IgD-negative memory B cell (primary cell): Measurements from ENCODE around the gene CPNE7. TPM values are rescaled to one million over a fixed set of nuclear protein-coding genes. Genes with fewer than 3 reads are reported as not detected.

Experiments
- H3K27ac Mint-ChIP-seq, 3 donors: one replicate each; pipeline ENCODE4 v1.8.0; 2020 to 2022; ENCODE audit warnings: mild to moderate bottlenecking in 3 of 3, mixed read lengths in 3 of 3, moderate library complexity in 1 of 3
- H3K27me3 Mint-ChIP-seq: one replicate; pipeline ENCODE4 v1.8.0; 2021; ENCODE audit warnings: mixed read lengths
- H3K36me3 Mint-ChIP-seq: one replicate; pipeline ENCODE4 v1.8.0; 2020; ENCODE audit warnings: mild to moderate bottlenecking, mixed read lengths
- H3K4me1 Mint-ChIP-seq, 3 donors: one replicate each; pipeline ENCODE4 v1.8.0; 2020 to 2022; ENCODE audit warnings: mixed read lengths in 3 of 3, mild to moderate bottlenecking in 1 of 3
- H3K4me3 Mint-ChIP-seq, 4 donors: one replicate each; pipeline ENCODE4 v1.8.0; 2020 to 2022; ENCODE audit warnings: mild to moderate bottlenecking in 4 of 4, mixed read lengths in 4 of 4, moderate library complexity in 3 of 4
- H3K9me3 Mint-ChIP-seq, 3 donors: one replicate each; pipeline ENCODE4 v1.8.0; 2020 to 2021; ENCODE audit warnings: mixed read lengths in 3 of 3, mild to moderate bottlenecking in 1 of 3
- polyA plus RNA-seq: library from polyadenylated mRNA; unstranded; fragments of 300-500 nt; fragmentation: Illumina TruSeq; gene quantifications from one replicate; pipeline ENCODE4 v1.2.3, GENCODE V29; 2021

CPNE7 gene
- polyA plus RNA-seq, 1 donor from 2014 or later: not detected

DNA sequence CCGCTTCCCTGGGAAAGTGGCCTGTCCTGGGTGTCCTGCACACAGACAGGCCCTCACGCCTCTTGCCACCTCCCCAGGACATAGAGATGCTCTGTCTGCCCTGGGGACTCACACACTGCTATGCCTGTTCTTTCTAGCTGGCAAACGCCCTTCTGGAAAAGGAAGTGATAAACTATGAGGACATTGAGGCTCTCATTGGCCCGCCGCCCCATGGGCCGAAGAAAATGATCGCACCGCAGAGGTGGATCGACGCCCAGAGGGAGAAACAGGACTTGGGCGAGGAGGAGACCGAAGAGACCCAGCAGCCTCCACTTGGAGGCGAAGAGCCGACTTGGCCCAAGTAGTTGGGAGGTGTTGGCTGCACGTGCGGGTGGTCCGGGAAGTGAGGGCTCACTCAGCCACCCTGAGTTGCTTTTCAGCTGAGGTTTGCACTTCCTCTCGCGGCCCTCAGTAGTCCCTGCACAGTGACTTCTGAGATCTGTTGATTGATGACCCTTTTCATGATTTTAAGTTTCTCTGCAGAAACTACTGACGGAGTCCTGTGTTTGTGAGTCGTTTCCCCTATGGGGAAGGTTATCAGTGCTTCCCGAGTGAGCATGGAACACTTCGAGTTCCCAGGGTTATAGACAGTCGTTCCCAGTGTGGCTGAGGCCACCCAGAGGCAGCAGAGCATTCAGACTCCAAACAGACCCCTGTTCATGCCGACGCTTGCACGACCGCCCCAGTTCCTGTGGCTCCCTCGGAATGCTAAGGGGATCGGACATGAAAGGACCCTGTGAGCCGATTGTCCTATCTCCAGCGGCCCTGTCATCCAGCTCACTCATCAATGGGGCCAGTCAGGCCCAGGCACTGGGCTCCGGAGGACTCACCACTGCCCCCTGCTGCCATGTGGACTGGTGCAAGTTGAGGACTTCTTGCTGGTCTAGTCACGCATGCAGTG, 18.5 kb upstream of the CPNE7 start:
- Mint-ChIP-seq H3K27me3 (no peaks in the 10 kb centered on the region), H3K36me3 (peaks cover 7% of the 10 kb centered on the region), H3K4me1 (peaks cover 4 to 29% (median 10%) of the 10 kb centered on the region in 3 donors), H3K27ac (peak overlapping the region in 2 of 3 donors; percentile 64 to 93), H3K4me3 (peak overlapping the region in 2 of 4 donors; percentile 81 to 95), H3K9me3 (no peaks in the 10 kb centered on the region)

DNA sequence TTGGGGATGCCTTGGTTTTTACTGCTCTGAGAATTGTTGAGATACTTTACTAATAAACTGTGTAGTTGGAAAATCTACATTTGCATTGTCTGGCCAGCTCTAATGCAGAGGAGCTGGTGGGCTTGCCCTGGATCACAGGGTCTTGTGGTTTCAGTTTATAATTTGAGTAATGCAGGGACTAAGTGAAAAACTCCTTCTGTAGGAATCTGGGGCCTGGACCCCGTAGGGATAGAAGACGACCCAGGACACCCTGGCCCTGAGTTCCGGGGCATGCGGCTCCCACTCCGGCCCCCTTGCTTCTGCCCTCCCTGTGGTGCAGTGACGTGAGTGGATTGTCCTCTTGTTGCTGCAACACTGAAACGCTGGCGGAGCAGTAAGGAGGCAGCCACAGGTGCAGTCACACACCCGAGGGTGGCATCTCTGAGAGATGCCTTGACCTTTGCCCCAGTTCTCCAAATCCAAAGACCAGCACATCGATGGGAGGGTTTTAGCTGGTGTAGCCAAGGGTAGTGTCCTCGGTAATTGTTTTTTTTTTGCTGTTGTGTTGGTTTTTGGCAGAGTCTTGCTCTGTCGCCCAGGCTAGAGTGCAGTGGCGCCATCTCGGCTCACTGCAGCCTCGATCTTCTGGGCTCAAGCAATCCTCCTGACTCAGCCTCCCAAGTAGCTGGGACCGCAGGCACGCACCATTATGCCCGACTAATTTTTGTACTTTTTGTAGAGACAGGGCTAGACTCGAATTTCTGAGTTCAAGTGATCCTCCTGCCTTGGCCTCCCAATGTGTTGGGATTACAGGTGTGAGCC, 17.7 kb upstream of the CPNE7 start:
- Mint-ChIP-seq H3K4me3 (peak overlapping the region in 2 of 4 donors; percentile 81 to 95), H3K9me3 (no peaks in the 10 kb centered on the region), H3K27ac (peak overlapping the region in 2 of 3 donors; percentile 64 to 93), H3K27me3 (no peaks in the 10 kb centered on the region), H3K36me3 (peaks cover 6% of the 10 kb centered on the region), H3K4me1 (peaks cover 10 to 38% (median 16%) of the 10 kb centered on the region in 3 donors)

DNA sequence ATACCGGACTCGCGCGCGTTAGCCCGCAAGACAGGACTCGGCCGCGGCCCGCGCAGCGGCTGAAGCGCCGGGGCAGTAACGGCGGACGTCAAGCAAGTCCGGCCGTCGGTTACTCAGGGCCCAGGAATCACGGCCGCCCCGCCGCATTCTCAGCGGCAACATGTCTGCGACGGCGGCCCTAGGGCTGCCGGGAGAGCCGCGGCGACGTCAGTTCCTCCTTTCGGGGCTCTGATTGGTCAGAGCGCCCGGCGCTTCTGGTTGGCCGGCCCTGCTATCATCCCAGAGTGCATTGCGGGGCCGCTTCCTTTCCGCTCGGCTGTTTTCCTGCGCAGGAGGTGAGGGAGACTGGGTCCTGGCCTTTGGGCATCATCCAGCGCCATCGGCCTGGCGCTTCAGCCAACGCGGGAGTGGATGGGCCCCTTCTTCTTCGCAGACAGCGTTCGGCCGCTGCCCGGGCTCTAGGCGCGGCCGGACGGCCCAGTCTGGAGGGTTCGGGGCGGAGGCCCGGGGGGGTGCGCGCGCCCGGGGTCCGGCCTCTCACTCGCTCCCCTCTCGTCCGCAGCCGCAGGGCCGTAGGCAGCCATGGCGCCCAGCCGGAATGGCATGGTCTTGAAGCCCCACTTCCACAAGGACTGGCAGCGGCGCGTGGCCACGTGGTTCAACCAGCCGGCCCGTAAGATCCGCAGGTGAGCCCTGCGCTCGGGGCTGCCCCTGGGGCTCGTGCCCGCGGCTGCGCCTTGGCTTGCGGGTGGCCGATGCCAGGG, 15.0 kb upstream of the CPNE7 start, which contains the start of gene RPL13:
RPL13 (plus strand) TSS at position 305 of the 764 bp plus-strand sequence; CDS start at position 583, 278 bp downstream.
- Mint-ChIP-seq H3K27ac (peak within 1 kb of the TSS; percentile 96 to 99 (median 97)), H3K4me1 (peaks cover 28 to 53% (median 33%) of the 10 kb centered on the region in 3 donors), H3K27me3 (no peaks in the 10 kb centered on the region), H3K36me3 (peaks cover 10% of the 10 kb centered on the region), H3K4me3 (peak within 1 kb of the TSS; percentile 95 to 100 (median 97)), H3K9me3 (no peaks in the 10 kb centered on the region)

DNA sequence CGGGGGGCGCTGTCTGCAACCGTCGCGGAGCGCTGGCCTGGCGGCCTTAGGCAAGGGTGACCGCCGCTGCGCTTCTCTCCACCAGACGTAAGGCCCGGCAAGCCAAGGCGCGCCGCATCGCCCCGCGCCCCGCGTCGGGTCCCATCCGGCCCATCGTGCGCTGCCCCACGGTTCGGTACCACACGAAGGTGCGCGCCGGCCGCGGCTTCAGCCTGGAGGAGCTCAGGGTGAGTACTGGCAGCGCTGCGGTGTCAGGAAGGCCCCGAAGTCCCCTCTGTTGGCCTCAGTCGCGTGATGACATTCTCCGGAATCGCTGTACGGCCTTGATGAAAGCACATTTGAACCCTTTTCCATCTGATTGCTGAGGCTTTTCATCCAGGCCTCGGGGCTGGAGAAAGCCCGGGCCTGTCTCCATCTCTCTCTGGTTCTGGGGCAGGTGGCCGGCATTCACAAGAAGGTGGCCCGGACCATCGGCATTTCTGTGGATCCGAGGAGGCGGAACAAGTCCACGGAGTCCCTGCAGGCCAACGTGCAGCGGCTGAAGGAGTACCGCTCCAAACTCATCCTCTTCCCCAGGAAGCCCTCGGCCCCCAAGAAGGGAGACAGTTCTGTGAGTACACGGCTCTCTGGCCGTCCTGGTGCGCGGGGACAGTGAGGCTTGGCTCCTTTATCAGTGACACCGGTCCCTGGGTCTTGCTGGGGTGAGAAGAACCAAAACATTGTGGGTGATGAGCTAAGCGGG, 14.2 kb upstream of the CPNE7 start:
- peak overlapping the region; percentile 95 to 100 (median 97) for H3K4me3 Mint-ChIP-seq
- H3K27me3 Mint-ChIP-seq: no peaks in the 10 kb centered on the region
- H3K4me1 Mint-ChIP-seq: peaks cover 34 to 56% (median 38%) of the 10 kb centered on the region in 3 donors
- H3K9me3 Mint-ChIP-seq: no peaks in the 10 kb centered on the region
- H3K27ac Mint-ChIP-seq: peak overlapping the region; percentile 94 to 99 (median 97)
- peaks cover 10% of the 10 kb centered on the region for H3K36me3 Mint-ChIP-seq

DNA sequence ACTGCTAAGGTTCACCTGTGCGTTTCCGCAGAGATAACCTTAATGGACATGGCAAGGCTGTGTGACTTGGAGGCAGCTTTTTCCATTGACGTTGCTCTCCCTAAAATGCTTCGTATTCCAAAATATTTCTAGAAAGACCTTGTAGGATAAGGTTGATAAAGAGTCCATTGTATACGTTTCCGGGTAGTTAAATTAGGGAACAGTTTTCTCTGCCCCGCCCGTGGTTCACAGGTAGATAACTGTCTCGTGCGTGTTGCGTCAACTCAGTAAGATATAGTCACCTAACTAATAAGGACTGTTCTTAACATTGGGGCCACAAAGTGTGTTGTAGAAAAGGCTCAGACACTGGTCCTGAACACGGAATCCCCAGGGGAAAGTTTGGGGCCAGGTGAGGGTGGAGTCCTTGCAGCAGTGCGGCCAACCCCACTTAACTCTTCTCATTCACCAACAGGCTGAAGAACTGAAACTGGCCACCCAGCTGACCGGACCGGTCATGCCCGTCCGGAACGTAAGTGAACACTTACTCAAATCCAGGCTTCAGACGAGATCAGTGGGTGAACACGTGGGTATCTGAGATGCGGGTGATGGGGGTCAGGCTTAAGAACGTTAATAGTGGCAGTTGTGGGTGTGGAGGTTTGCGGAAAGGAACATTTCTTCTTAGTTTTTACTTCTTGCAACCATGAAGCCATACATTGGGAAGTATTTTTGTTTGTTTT, 13.5 kb upstream of the CPNE7 start:
- Mint-ChIP-seq H3K9me3 (no peaks in the 10 kb centered on the region), H3K4me3 (peak overlapping the region; percentile 95 to 100 (median 97)), H3K4me1 (peaks cover 35 to 52% (median 38%) of the 10 kb centered on the region in 3 donors), H3K27me3 (no peaks in the 10 kb centered on the region), H3K27ac (peak overlapping the region; percentile 94 to 99 (median 97)), H3K36me3 (peaks cover 10% of the 10 kb centered on the region)

DNA sequence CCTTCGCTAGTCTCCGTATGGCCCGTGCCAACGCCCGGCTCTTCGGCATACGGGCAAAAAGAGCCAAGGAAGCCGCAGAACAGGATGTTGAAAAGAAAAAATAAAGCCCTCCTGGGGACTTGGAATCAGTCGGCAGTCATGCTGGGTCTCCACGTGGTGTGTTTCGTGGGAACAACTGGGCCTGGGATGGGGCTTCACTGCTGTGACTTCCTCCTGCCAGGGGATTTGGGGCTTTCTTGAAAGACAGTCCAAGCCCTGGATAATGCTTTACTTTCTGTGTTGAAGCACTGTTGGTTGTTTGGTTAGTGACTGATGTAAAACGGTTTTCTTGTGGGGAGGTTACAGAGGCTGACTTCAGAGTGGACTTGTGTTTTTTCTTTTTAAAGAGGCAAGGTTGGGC, 12.6 kb upstream of the CPNE7 start:
- Mint-ChIP-seq H3K9me3 (no peaks in the 10 kb centered on the region), H3K27me3 (no peaks in the 10 kb centered on the region), H3K4me1 (peaks cover 35 to 51% (median 35%) of the 10 kb centered on the region in 3 donors), H3K27ac (peak overlapping the region in 2 of 3 donors; percentile 97 to 99), H3K4me3 (peak overlapping the region in 2 of 4 donors; percentile 97 to 100), H3K36me3 (peaks cover 10% of the 10 kb centered on the region)

DNA sequence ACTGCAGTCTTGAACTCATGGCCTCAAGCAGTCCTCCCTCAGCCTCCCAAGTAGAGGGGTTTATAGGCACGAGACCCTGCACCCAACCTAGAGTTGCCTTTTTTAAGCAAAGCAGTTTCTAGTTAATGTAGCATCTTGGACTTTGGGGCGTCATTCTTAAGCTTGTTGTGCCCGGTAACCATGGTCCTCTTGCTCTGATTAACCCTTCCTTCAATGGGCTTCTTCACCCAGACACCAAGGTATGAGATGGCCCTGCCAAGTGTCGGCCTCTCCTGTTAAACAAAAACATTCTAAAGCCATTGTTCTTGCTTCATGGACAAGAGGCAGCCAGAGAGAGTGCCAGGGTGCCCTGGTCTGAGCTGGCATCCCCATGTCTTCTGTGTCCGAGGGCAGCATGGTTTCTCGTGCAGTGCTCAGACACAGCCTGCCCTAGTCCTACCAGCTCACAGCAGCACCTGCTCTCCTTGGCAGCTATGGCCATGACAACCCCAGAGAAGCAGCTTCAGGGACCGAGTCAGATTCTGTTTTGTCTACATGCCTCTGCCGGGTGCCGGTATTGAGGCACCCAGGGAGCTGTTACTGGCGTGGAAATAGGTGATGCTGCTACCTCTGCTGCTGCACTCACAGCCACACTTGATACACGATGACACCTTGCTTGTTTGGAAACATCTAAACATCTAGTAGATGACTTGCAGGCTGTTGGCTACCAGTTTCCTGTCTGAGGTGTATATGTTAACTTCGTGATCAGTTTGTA, 11.7 kb upstream of the CPNE7 start:
- Mint-ChIP-seq H3K9me3 (no peaks in the 10 kb centered on the region), H3K4me3 (peak overlapping the region; percentile 16 to 87 (median 68)), H3K4me1 (peaks cover 35 to 51% (median 35%) of the 10 kb centered on the region in 3 donors), H3K27ac (peak overlapping the region in 2 of 3 donors; percentile 85), H3K36me3 (peaks cover 10% of the 10 kb centered on the region), H3K27me3 (no peaks in the 10 kb centered on the region)

DNA sequence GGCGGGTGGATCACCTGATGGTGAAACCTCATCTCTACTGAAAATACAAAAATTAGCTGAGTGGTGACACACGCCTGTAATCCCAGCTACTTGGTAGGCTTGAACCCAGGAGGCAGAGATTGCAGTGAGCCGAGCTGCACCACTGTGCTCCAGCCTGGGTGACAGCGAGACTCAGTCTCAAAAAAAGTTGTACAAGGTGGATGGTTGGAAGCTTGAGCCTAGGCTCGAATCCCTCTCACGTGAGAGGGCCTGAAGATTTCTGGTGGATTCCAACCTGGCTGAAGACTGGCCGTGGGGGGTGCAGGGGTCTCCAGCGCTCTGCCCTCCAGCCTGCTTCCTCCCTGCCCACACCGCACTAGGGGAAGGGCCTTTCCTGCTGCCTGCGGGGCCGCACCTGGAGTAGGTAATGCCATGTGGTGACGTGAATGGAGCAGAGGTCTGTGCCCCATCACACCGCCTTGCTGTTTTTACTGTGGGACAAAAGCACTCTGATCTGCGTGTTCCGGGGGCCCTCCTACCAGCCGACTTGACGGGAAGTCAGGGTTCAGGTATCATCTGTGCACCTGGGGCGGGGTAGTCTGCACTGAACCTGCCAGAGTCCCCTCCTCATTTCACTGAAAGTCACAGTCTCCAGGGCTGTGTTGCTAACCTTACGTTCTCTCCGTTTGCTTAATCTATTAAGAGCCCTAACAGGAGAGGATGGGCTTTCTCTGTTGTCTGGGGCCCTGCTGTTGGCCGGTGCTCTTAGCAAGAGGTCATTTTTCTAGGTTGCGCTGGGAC, 10.9 kb upstream of the CPNE7 start:
- Mint-ChIP-seq H3K4me1 (peaks cover 34 to 51% (median 35%) of the 10 kb centered on the region in 3 donors), H3K27ac (peak overlapping the region; percentile 85 to 96 (median 85)), H3K27me3 (no peaks in the 10 kb centered on the region), H3K9me3 (no peaks in the 10 kb centered on the region), H3K4me3 (peak overlapping the region; percentile 34 to 87 (median 68)), H3K36me3 (peaks cover 10% of the 10 kb centered on the region)

DNA sequence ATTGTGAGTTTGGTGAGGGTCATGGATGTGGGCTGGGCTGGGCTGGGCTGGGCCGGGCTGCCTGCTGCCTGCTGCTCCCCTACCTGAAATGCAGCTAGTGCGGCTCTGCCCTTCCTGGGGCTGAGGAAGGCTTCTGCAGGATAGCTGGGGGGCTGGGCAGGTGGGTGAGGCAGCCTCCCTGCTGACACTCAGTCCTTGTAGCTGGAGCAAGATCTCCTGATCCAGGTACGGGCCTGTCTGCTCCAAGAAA, 10.4 kb upstream of the CPNE7 start:
- Mint-ChIP-seq H3K27ac (peak overlapping the region; percentile 71 to 96 (median 85)), H3K4me3 (peak overlapping the region; percentile 34 to 86 (median 66)), H3K27me3 (no peaks in the 10 kb centered on the region), H3K36me3 (peaks cover 10% of the 10 kb centered on the region), H3K4me1 (peaks cover 33 to 46% (median 35%) of the 10 kb centered on the region in 3 donors), H3K9me3 (no peaks in the 10 kb centered on the region)

DNA sequence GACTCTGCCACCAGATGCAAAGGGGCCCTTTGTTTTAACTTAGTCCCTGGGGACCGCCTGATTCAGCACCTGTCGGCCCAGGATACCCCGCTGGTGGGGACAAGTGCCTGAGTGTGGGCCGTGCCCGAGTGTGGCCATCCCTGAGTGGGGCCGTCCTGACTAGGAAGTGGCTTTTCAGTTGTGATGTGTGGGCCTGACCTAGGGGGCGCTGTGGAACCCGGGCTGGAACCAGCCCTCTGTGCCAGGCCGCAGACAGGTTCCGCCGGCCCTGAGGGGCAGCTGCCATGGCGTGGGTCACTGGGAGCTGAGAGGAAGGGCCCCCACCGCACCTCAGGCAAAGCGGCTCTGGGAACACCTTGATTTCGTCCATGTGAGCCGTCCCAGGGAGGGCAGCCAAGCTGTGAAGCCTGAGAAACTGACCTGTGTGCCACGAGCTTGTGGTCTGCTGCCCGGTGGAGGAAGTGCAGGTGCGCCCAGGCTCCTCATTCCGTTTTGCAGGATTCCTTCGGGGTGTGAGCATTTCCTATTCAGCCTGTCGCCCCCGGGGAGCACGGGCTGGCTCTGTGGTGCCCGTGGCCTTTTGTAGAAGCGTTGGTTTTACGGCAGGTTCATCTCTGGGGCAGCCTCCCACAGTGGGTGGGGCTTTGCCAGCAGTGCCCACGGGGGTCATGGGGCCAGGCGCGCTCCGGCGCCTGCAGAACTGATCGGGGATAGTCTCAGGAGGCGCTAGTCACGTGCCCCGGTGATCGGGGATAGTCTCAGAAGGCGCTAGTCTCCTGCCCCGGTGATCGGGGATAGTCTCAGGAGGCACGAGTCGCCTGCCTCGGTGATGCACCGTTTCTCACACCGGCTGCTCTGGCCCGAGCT, 9.8 kb upstream of the CPNE7 start:
- peak overlapping the region; percentile 23 to 85 (median 53) for H3K27ac Mint-ChIP-seq

More for the DNA sequence above, 9.8 kb upstream of the CPNE7 start:
- peak overlapping the region in 3 of 4 donors; percentile 80 to 91 (median 86) for H3K4me3 Mint-ChIP-seq
- peaks cover 33 to 42% (median 35%) of the 10 kb centered on the region in 3 donors for H3K4me1 Mint-ChIP-seq
- H3K36me3 Mint-ChIP-seq: peaks cover 10% of the 10 kb centered on the region
- no peaks in the 10 kb centered on the region for H3K9me3 Mint-ChIP-seq
- H3K27me3 Mint-ChIP-seq: no peaks in the 10 kb centered on the region
